SK-N-SH (cell line): ENCODE results near the gene NODAL. TPM values are rescaled to one million over a fixed set of nuclear protein-coding genes. Genes with fewer than 3 reads are reported as not detected.

Experiments used
- CTCF ChIA-PET: fragments of 300-600, 350-600 bp; formaldehyde crosslinking; extraction: SDS; loops from one replicate; lab custom pipeline; 2021; lab: Yijun Ruan, JAX
- POLR2A ChIA-PET: fragments of 350-600 bp; sonication (Branson Sonifier 250); formaldehyde crosslinking; extraction: SDS; loops from one replicate; lab custom pipeline; 2020; ENCODE audit warnings: antibody characterized with exemption, inconsistent platforms; lab: Yijun Ruan, JAX
- DNase-seq: peaks from one replicate; pipeline ENCODE4 v3.0.0; 2012
- H2AFZ ChIP-seq: fragments of 200-600 bp; sonication (generic); 2 replicates; pipeline ENCODE4 v1.8.1; 2016; ENCODE audit warnings: antibody characterized with exemption, mild to moderate bottlenecking, low read depth
- H3F3A ChIP-seq: fragments of 200-600 bp; sonication (generic); replicated peaks from 2 replicates; pipeline ENCODE3; 2016; ENCODE audit warnings: antibody characterized with exemption, mild to moderate bottlenecking; ENCODE audit not compliant: insufficient read depth
- H3K27ac ChIP-seq, 2 experiments: fragments of 200-500 bp in 1 of 2; fragments of 200-600 bp in 1 of 2; sonication (Bioruptor generic) in 1 of 2; sonication (generic), shearing (Covaris generic) in 1 of 2; 2 replicates each; pipeline versions ENCODE4 v1.5.1 to v1.6.1; 2014 to 2016; ENCODE audit warnings: low read depth in 2 of 2, inconsistent platforms in 1 of 2, low read length in 1 of 2, mild to moderate bottlenecking in 1 of 2, mixed read lengths in 1 of 2
- H3K27me3 ChIP-seq: fragments of 200-600 bp; sonication (generic), shearing (Covaris generic); 2 replicates; pipeline ENCODE4 v1.6.1; 2016; ENCODE audit warnings: mixed run types; ENCODE audit not compliant: insufficient read depth
- H3K36me3 ChIP-seq, 2 experiments: fragments of 200-500 bp in 1 of 2; fragments of 200-600 bp in 1 of 2; sonication (Bioruptor generic) in 1 of 2; sonication (generic) in 1 of 2; replicated peaks in 1 of 2; 2 replicates each; pipeline versions ENCODE3 to v1.5.1; 2014 to 2016; ENCODE audit warnings: low read length in 1 of 2, mild to moderate bottlenecking in 1 of 2; ENCODE audit not compliant: insufficient read depth in 2 of 2, control insufficient read depth in 1 of 2
- H3K4me1 ChIP-seq, 2 experiments: fragments of 200-500 bp in 1 of 2; fragments of 200-600 bp in 1 of 2; sonication (Bioruptor generic) in 1 of 2; sonication (generic), shearing (Covaris generic) in 1 of 2; 2 replicates each; pipeline versions ENCODE4 v1.5.1 to v1.6.1; 2014 to 2016; ENCODE audit warnings: low read depth in 1 of 2, low read length in 1 of 2, mixed run types in 1 of 2; ENCODE audit not compliant: insufficient read depth in 2 of 2, control insufficient read depth in 1 of 2
- H3K4me2 ChIP-seq: fragments of 200-600 bp; sonication (generic), shearing (Covaris generic); 2 replicates; pipeline ENCODE4 v1.6.1; 2017; ENCODE audit warnings: mixed run types
- H3K4me3 ChIP-seq, 2 experiments: fragments of 200-500 bp in 1 of 2; fragments of 200-600 bp in 1 of 2; sonication (Bioruptor generic) in 1 of 2; sonication (generic), shearing (Covaris generic) in 1 of 2; 2 replicates each; pipeline versions ENCODE4 v1.5.1 to v1.8.1; 2014 to 2016; ENCODE audit warnings: low read depth in 2 of 2, inconsistent platforms in 1 of 2, low read length in 1 of 2, mild to moderate bottlenecking in 1 of 2, mixed read lengths in 1 of 2, moderate library complexity in 1 of 2
- H3K79me2 ChIP-seq: fragments of 200-600 bp; sonication (generic); 2 replicates; pipeline ENCODE4 v1.8.1; 2017; ENCODE audit warnings: mild to moderate bottlenecking; ENCODE audit not compliant: insufficient read depth
- H3K9ac ChIP-seq: fragments of 200-600 bp; sonication (generic); 2 replicates; pipeline ENCODE4 v1.6.1; 2017; ENCODE audit warnings: mixed run types
- H3K9me2 ChIP-seq: fragments of 200-600 bp; sonication (generic); 2 replicates; pipeline ENCODE4 v1.6.1; 2017; ENCODE audit warnings: mixed run types
- H3K9me3 ChIP-seq: fragments of 200-600 bp; sonication (generic); 2 replicates; pipeline ENCODE4 v1.6.1; 2017; ENCODE audit warnings: mixed run types, mild to moderate bottlenecking, moderate library complexity
- H4K20me1 ChIP-seq: fragments of 200-600 bp; sonication (generic); 2 replicates; pipeline ENCODE4 v1.6.1; 2017; ENCODE audit warnings: mild to moderate bottlenecking, mixed run types; ENCODE audit not compliant: insufficient read depth
- CTCF ChIP-seq: fragments of 200-600 bp; sonication (generic); IDR thresholded peaks from 2 replicates; pipeline ENCODE4 v1.6.1; 2017; ENCODE audit warnings: antibody characterized with exemption, mild to moderate bottlenecking, moderate library complexity
- ELF1 ChIP-seq: IDR thresholded peaks from 2 replicates; pipeline ENCODE4 v1.4.0; 2012
- FOSL2 ChIP-seq: IDR thresholded peaks from 2 replicates; pipeline ENCODE4 v1.4.0; 2012; ENCODE audit warnings: low read depth, mild to moderate bottlenecking, moderate library complexity, borderline replicate concordance
- MAX ChIP-seq: IDR thresholded peaks from 2 replicates; pipeline ENCODE4 v1.4.0; 2012; ENCODE audit warnings: low read depth
- MXI1 ChIP-seq: IDR thresholded peaks from 2 replicates; pipeline ENCODE4 v1.6.1; 2012; ENCODE audit warnings: mild to moderate bottlenecking, low read depth, low read length, improper control_type of control experiment
- POLR2AphosphoS5 ChIP-seq: IDR thresholded peaks from 2 replicates; pipeline ENCODE4 v1.6.1; 2012; ENCODE audit warnings: low read depth, low read length
- RAD21 ChIP-seq: IDR thresholded peaks from 2 replicates; pipeline ENCODE4 v1.6.1; 2012; ENCODE audit warnings: mild to moderate bottlenecking, low read length
- RCOR1 ChIP-seq: fragments of 150-350 bp; IDR thresholded peaks from 2 replicates; pipeline ENCODE4 v1.6.1; 2017; ENCODE audit warnings: antibody characterized with exemption, low read length
- RFX5 ChIP-seq: IDR thresholded peaks from 2 replicates; pipeline ENCODE4 v1.6.1; 2012; ENCODE audit warnings: mild to moderate bottlenecking, improper control_type of control experiment, low read length
- SMC3 ChIP-seq: IDR thresholded peaks from 2 replicates; pipeline ENCODE4 v1.6.1; 2012; ENCODE audit warnings: low read depth, low read length, improper control_type of control experiment
- WGBS: methylation state at CpG from one replicate; pipeline ENCODE4 v1.1.6; 2017; ENCODE audit warnings: low lambda C conversion rate; 5-methylcytosine and 5-hydroxymethylcytosine counted together
- polyA plus RNA-seq, 3 experiments: library from polyadenylated mRNA; depleted of rRNA; stranded (reverse); fragments of >200 nt; gene quantifications; 2 replicates each; pipeline ENCODE4 v1.2.3, GENCODE V29; 2012

NODAL gene
- polyA plus RNA-seq, 1 of the 3 experiments (the other 2 are of a cell fraction) = not detected

GRCh38 chr10:70462349-70462984, 21.0 kb upstream of the NODAL start:
- DNase-seq = peak; percentile 68
- Histone ChIP-seq H3K79me2 (no peaks in the 10 kb centered on the region), H3K9ac (no peak overlapping the region), H3F3A (no peaks in the 10 kb centered on the region), H3K4me2 (no peak overlapping the region), H3K27me3 (peaks cover 15% of the 10 kb centered on the region; the same call in 1 of the 2 replicates), H3K9me3 (no peaks in the 10 kb centered on the region), H3K27ac (0 out of 4 replicates have a peak overlapping the region, but pooled peaks of 1 of the 2 experiments have one; percentile 23), H4K20me1 (no peaks in the 10 kb centered on the region), H3K36me3 (no peaks in the 10 kb centered on the region), H2AFZ (no peak overlapping the region), H3K9me2 (no peaks in the 10 kb centered on the region), H3K4me1 (peaks cover 0 to 24% of the 10 kb centered on the region in 2 experiments; a peak in 1 of 4 replicates), H3K4me3 (no peak overlapping the region)
- CTCF ChIA-PET = interaction anchor here (0.7 to 7.0 kb wide), 30 partner anchors 11 to 440 kb away, joined by 3 to 190 read pairs (median 9); partner anchors contain the start of genes EIF4EBP2, NODAL, PALD1 and SGPL1
- 67% methylated on average over 2 of the region's 4 CpGs for WGBS
- POLR2A ChIA-PET = interaction anchor here (1.0 to 1.3 kb wide), 2 partner anchors 50 to 203 kb away, joined by 3 read pairs; no protein-coding TSS in a partner anchor
- TF ChIP-seq ELF1 = no peak
- peak; percentile 91 for TF ChIP-seq RFX5
- no peak for TF ChIP-seq MAX

GRCh38 chr10:70461397-70462348, 20.2 kb upstream of the NODAL start:
- peak; percentile 82 for TF ChIP-seq SMC3
- TF ChIP-seq POLR2AphosphoS5 = no peak
- TF ChIP-seq MXI1 = peak; percentile 45; the same call in 1 of the 2 replicates
- TF ChIP-seq RCOR1 = peak; percentile 60; the same call in 1 of the 2 replicates
- TF ChIP-seq CTCF = peak; percentile 82
- no peak for TF ChIP-seq FOSL2
- peak; percentile 94 for TF ChIP-seq RAD21
- ChIA-PET CTCF (interaction anchor here (0.6 to 7.0 kb wide), 69 partner anchors 9 to 441 kb away, joined by 3 to 190 read pairs (median 5); partner anchors contain the start of genes EIF4EBP2, LRRC20, NODAL and PALD1), POLR2A (interaction anchor here (1.0 to 1.3 kb wide), 2 partner anchors 51 to 203 kb away, joined by 3 read pairs; no protein-coding TSS in a partner anchor)

More at GRCh38 chr10:70461397-70462348, 20.2 kb upstream of the NODAL start:
- whole genome bisulfite sequencing = 48% methylated on average over 13 of the region's 13 CpGs
- no peaks in the 10 kb centered on the region for H3K36me3 ChIP-seq
- 0 out of 4 replicates have a peak overlapping the region, but pooled peaks of 1 of the 2 experiments have one; percentile 23 for H3K27ac ChIP-seq
- H4K20me1 ChIP-seq = no peaks in the 10 kb centered on the region
- H3K79me2 ChIP-seq = no peaks in the 10 kb centered on the region
- H3K27me3 ChIP-seq = peaks cover 11% of the 10 kb centered on the region; the same call in 1 of the 2 replicates
- H3K4me2 ChIP-seq = no peak overlapping the region
- peak; percentile 85 for DNase-seq
- no peak overlapping the region; a peak in 1 of 4 replicates for H3K4me3 ChIP-seq
- no peaks in the 10 kb centered on the region for H3F3A ChIP-seq
- peaks cover 0 to 24% of the 10 kb centered on the region in 2 experiments; a peak in 1 of 4 replicates for H3K4me1 ChIP-seq
- no peaks in the 10 kb centered on the region for H3K9me3 ChIP-seq
- no peak overlapping the region for H3K9ac ChIP-seq
- no peaks in the 10 kb centered on the region for H3K9me2 ChIP-seq
- no peak overlapping the region for H2AFZ ChIP-seq
